ENCODE measurements around the gene PRKG1. TPM values are rescaled to one million over a fixed set of nuclear protein-coding genes. Genes with fewer than 3 reads are reported as not detected.
A peak's percentile ranks its signal among the peaks of the same experiment; 100 is the strongest.

The PRKG1 gene
- total RNA-seq, 1 donor from 2014 or later: 50.2 TPM

- TF ChIP-seq, protein P1, sequence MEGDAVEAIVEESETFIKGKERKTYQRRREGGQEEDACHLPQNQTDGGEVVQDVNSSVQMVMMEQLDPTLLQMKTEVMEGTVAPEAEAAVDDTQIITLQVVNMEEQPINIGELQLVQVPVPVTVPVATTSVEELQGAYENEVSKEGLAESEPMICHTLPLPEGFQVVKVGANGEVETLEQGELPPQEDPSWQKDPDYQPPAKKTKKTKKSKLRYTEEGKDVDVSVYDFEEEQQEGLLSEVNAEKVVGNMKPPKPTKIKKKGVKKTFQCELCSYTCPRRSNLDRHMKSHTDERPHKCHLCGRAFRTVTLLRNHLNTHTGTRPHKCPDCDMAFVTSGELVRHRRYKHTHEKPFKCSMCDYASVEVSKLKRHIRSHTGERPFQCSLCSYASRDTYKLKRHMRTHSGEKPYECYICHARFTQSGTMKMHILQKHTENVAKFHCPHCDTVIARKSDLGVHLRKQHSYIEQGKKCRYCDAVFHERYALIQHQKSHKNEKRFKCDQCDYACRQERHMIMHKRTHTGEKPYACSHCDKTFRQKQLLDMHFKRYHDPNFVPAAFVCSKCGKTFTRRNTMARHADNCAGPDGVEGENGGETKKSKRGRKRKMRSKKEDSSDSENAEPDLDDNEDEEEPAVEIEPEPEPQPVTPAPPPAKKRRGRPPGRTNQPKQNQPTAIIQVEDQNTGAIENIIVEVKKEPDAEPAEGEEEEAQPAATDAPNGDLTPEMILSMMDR (IDR thresholded peaks at IDR 0.05): no peak
- H3K4me1 ChIP-seq: peaks cover 6 to 17% of the 10 kb centered on the region in 2 donors
- H3K4me3 ChIP-seq: no peak overlapping the region
- H3K27ac ChIP-seq: peak overlapping the region in 1 of 2 donors; percentile 54
- H3K27me3 ChIP-seq: no peaks in the 10 kb centered on the region
- no peaks in the 10 kb centered on the region for H3K9me3 ChIP-seq
- no peak for DNase-seq (ENCODE audit: low spot score in 2 of 2)
- no peaks in the 10 kb centered on the region for H3K36me3 ChIP-seq
- intact Hi-C loops (cut with DNase I): no loop called here
These were observed 424.1 kb downstream of the PRKG1 start for GRCh38 chr10:51498424-51498823.

GRCh38 chr10:51501396-51501795 lies 427.1 kb downstream of the PRKG1 start:
- H3K4me3 ChIP-seq: no peak overlapping the region
- H3K36me3 ChIP-seq: no peaks in the 10 kb centered on the region
- TF ChIP-seq, protein P1 (IDR thresholded peaks at IDR 0.05): no peak
- peak overlapping the region; percentile 37 to 72 for H3K27ac ChIP-seq
- no peaks in the 10 kb centered on the region for H3K27me3 ChIP-seq
- no peak for DNase-seq (ENCODE audit: low spot score in 2 of 2)
- peaks cover 6 to 15% of the 10 kb centered on the region in 2 donors for H3K4me1 ChIP-seq
- no peaks in the 10 kb centered on the region for H3K9me3 ChIP-seq
- intact Hi-C loops (cut with DNase I): no loop called here

GRCh38 chr10:51502124-51502523 lies 427.8 kb downstream of the PRKG1 start:
- TF ChIP-seq, protein P1 (IDR thresholded peaks at IDR 0.05): no peak
- Histone ChIP-seq H3K27me3 (no peaks in the 10 kb centered on the region), H3K9me3 (no peaks in the 10 kb centered on the region), H3K36me3 (no peaks in the 10 kb centered on the region), H3K4me1 (peaks cover 6 to 15% of the 10 kb centered on the region in 2 donors), H3K27ac (peak overlapping the region; percentile 37 to 72), H3K4me3 (no peak overlapping the region)
- intact Hi-C loops (cut with DNase I): no loop called here
- DNase-seq (ENCODE audit: low spot score in 2 of 2): no peak

DNA sequence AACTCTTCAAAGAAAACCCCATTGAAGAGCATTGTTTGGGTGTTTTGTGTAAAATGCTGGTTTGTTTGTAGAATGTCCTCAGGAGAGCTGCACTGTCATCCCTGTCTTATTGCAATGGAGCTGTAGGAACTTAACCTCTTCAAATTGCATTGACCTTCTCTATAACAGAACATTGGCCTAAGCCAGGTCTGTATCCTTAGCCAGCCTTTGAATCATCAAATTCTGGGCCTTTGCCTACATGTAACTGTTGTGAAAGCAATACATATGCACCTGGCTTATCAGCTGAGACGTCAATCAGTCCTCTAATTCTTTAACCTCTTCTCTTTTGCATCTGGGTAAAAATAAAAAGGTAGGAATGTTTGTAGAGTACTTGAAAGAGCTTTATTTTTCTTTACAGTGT lies 429.1 kb downstream of the PRKG1 start:
- TF ChIP-seq, protein P1 (IDR thresholded peaks at IDR 0.05): no peak
- intact Hi-C loops (cut with DNase I): no loop called here
- Histone ChIP-seq H3K27me3 (no peaks in the 10 kb centered on the region), H3K4me1 (peaks cover 6 to 20% of the 10 kb centered on the region in 2 donors), H3K36me3 (no peaks in the 10 kb centered on the region), H3K4me3 (no peak overlapping the region), H3K9me3 (no peaks in the 10 kb centered on the region), H3K27ac (peak overlapping the region; percentile 20 to 23)
- DNase-seq (ENCODE audit: low spot score in 2 of 2): no peak

DNA sequence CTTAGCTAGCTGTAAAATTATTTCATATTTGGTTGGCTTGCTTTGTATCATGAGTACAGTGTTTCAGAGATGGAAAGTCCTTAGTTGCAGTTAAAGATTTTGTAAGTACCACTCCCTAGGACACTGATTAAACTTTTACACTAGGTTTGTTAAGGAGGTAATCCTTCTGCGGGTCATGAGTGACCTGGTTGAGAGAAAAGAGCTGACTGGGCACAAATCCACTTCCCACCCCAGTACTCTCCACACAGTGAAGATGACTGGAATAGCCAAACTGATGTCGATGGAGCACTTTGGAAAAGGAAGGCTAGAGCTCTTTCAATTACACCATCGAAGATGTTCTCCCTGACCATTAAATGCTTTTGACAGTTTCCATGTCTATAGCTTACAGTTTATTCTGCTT lies 433.2 kb downstream of the PRKG1 start:
- intact Hi-C loops (cut with DNase I): no loop called here
- H3K9me3 ChIP-seq: no peaks in the 10 kb centered on the region
- H3K4me3 ChIP-seq: no peak overlapping the region
- TF ChIP-seq, protein P1 (IDR thresholded peaks at IDR 0.05): no peak
- H3K27me3 ChIP-seq: no peaks in the 10 kb centered on the region
- no peak overlapping the region for H3K27ac ChIP-seq
- no peak for DNase-seq (ENCODE audit: low spot score in 2 of 2)
- H3K4me1 ChIP-seq: peaks cover 0 to 13% of the 10 kb centered on the region in 2 donors
- H3K36me3 ChIP-seq: no peaks in the 10 kb centered on the region

DNA sequence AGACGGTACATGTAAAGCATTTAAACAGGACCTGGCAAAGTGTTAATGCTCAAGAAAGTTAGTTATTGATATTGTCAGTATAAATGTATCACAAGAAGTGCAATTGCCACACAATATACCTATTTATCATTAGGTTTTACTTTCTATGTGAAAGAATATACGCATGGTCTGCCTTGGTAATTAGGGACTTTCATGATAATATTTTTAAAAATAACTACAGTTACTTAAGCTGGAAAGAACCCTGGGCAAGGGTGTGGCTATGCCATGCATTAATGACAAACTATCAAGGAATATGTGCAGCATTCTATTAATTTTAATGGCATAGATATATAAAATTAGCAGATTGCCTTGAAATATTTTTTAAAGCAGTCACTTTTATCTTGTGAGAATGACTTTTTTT lies 433.9 kb downstream of the PRKG1 start:
- Histone ChIP-seq H3K27ac (peak overlapping the region in 1 of 2 donors; percentile 4), H3K9me3 (no peaks in the 10 kb centered on the region), H3K36me3 (no peaks in the 10 kb centered on the region), H3K4me3 (no peak overlapping the region), H3K4me1 (peaks cover 0 to 13% of the 10 kb centered on the region in 2 donors), H3K27me3 (no peaks in the 10 kb centered on the region)
- no peak for DNase-seq (ENCODE audit: low spot score in 2 of 2)
- TF ChIP-seq, protein P1 (IDR thresholded peaks at IDR 0.05): no peak
- intact Hi-C loops (cut with DNase I): no loop called here
